Hippocampal formation (tissue), 2 donors: ENCODE measurements around the gene TPCN2.

Source experiments
- DNase-seq, 2 donors: peaks; one replicate each; lab custom pipeline; 2025; lab: John Stamatoyannopoulos, UW

Gene TPCN2

GRCh38 chr11:69037544-69037943 is 11.2 kb upstream of the TPCN2 start:
- no peak for DNase-seq

- DNase-seq = no peak
These were observed 9.2 kb upstream of the TPCN2 start for GRCh38 chr11:69039501-69039900.

- no peak for DNase-seq
These were observed 8.7 kb upstream of the TPCN2 start for GRCh38 chr11:69040051-69040450.

- DNase-seq = no peak
These were observed 8.0 kb upstream of the TPCN2 start for GRCh38 chr11:69040581-69041260.

- DNase-seq = no peak
These were observed 7.2 kb upstream of the TPCN2 start for GRCh38 chr11:69041516-69041915.

GRCh38 chr11:69044111-69045013 is 4.4 kb upstream of the TPCN2 start:
- peak; percentile 36 to 63 for DNase-seq

GRCh38 chr11:69048031-69048693 is 570 bp upstream of the TPCN2 start:
- no peak for DNase-seq

GRCh38 chr11:69049490-69049867 is 747 bp downstream of the TPCN2 start:
- no peak for DNase-seq

GRCh38 chr11:69050592-69051380 is 2.1 kb downstream of the TPCN2 start:
- DNase-seq = peak in 1 of 2 donors; percentile 14

- DNase-seq = no peak
These were observed 2.9 kb downstream of the TPCN2 start for GRCh38 chr11:69051381-69052342.

GRCh38 chr11:69052343-69053168 is 3.8 kb downstream of the TPCN2 start:
- no peak for DNase-seq

- DNase-seq = no peak
These were observed 4.4 kb downstream of the TPCN2 start for GRCh38 chr11:69053169-69053477.

GRCh38 chr11:69053546-69054396 is 5.0 kb downstream of the TPCN2 start:
- no peak for DNase-seq

- no peak for DNase-seq
These were observed 5.9 kb downstream of the TPCN2 start for GRCh38 chr11:69054397-69055211.

- DNase-seq = no peak
These were observed 6.5 kb downstream of the TPCN2 start for GRCh38 chr11:69055212-69055586.

GRCh38 chr11:69055598-69056516 is 7.1 kb downstream of the TPCN2 start:
- DNase-seq = peak; percentile 11 to 68

- DNase-seq = no peak
These were observed 8.5 kb downstream of the TPCN2 start for GRCh38 chr11:69057236-69057635.
